ENCODE results near the gene EIF6.

The EIF6 gene

DNA sequence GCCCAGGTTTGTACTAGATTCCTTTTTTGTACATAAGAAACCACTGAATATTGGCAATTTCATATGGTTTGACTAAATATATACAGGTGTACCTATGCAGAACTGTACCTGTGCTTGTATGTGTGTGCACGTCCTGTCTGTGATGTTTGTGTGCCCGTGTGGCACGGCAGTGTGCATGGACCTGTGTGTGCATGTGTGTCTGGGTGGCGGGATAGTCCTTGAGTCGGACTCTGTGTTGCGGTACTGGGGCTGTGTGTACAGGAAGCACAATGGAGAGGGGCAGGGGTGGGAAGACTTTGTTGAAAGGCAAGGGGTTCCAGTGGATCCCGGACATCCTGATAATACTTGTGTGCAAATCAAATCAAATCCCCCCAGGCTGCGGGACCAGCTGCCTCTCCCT is 11.1 kb upstream of the EIF6 start:
- Histone ChIP-seq H3K9me3 (no peaks in the 10 kb centered on the region), H3K4me3 (no peak overlapping the region), H3K36me3 (replicated peaks) (no peaks in the 10 kb centered on the region), H3K27me3 (ENCODE audit: low read depth) (no peaks in the 10 kb centered on the region), H3K4me1 (no peaks in the 10 kb centered on the region)
- DNase-seq (ENCODE audit: low spot score in 2 of 2) = no peak
- in situ Hi-C loops (cut with MboI; ENCODE audit: low sequenced_read_pairs) = no loop called here

- Histone ChIP-seq H3K27me3 (ENCODE audit: low read depth) (no peaks in the 10 kb centered on the region), H3K9me3 (no peaks in the 10 kb centered on the region), H3K4me3 (no peak overlapping the region), H3K4me1 (no peaks in the 10 kb centered on the region), H3K36me3 (replicated peaks) (no peaks in the 10 kb centered on the region)
- in situ Hi-C loops (cut with MboI; ENCODE audit: low sequenced_read_pairs) = no loop called here
- no peak for DNase-seq (ENCODE audit: low spot score in 2 of 2)
Measured at GRCh38 chr20:35295058-35295457, 10.5 kb upstream of the EIF6 start.

DNA sequence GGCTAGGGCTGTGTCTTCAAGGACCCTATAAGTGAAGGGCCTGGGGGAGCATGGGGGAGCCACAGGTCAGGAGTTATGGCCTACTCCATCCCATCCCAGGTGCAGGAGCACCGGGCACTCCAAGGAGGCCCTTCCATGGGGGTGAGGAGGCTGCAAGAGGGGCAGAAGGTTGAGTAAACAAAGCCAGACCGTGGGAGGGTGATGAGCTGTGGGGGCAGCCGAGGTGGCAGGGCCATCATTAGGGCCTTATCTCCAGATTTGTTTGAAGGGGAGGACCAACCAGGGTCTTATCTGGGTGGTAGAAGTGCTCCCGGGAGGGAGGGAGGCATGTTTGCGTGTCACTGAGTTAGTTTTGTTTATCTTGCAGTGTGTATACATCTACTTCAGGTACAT is 9.7 kb upstream of the EIF6 start:
- Histone ChIP-seq H3K4me3 (no peak overlapping the region), H3K27me3 (ENCODE audit: low read depth) (no peaks in the 10 kb centered on the region), H3K36me3 (replicated peaks) (no peaks in the 10 kb centered on the region), H3K4me1 (no peaks in the 10 kb centered on the region), H3K9me3 (no peaks in the 10 kb centered on the region)
- no peak for DNase-seq (ENCODE audit: low spot score in 2 of 2)
- in situ Hi-C loops (cut with MboI; ENCODE audit: low sequenced_read_pairs) = no loop called here

GRCh38 chr20:35293303-35294292 is 9.0 kb upstream of the EIF6 start:
- DNase-seq (ENCODE audit: low spot score in 2 of 2) = no peak
- H3K27me3 ChIP-seq (ENCODE audit: low read depth) = no peaks in the 10 kb centered on the region; the same call in 1 of the 2 replicates
- no peaks in the 10 kb centered on the region for H3K4me1 ChIP-seq
- no peaks in the 10 kb centered on the region for H3K9me3 ChIP-seq
- H3K4me3 ChIP-seq = no peak overlapping the region
- in situ Hi-C loops (cut with MboI; ENCODE audit: low sequenced_read_pairs) = no loop called here
- H3K36me3 ChIP-seq (replicated peaks) = no peaks in the 10 kb centered on the region

GRCh38 chr20:35292504-35293285 is 8.1 kb upstream of the EIF6 start:
- H3K27me3 ChIP-seq (ENCODE audit: low read depth) = no peaks in the 10 kb centered on the region; the same call in 1 of the 2 replicates
- in situ Hi-C loops (cut with MboI; ENCODE audit: low sequenced_read_pairs) = no loop called here
- DNase-seq (ENCODE audit: low spot score in 2 of 2) = peak in 1 of 2 experiments; percentile 7
- no peaks in the 10 kb centered on the region for H3K36me3 ChIP-seq (replicated peaks)
- H3K9me3 ChIP-seq = no peaks in the 10 kb centered on the region
- no peaks in the 10 kb centered on the region for H3K4me1 ChIP-seq
- H3K4me3 ChIP-seq = no peak overlapping the region

- Histone ChIP-seq H3K27me3 (ENCODE audit: low read depth) (no peaks in the 10 kb centered on the region; the same call in 1 of the 2 replicates), H3K36me3 (replicated peaks) (no peaks in the 10 kb centered on the region), H3K4me3 (no peak within 1 kb of the TSS), H3K4me1 (no peaks in the 10 kb centered on the region), H3K9me3 (no peaks in the 10 kb centered on the region)
- DNase-seq (ENCODE audit: low spot score in 2 of 2) = no peak
- in situ Hi-C loops (cut with MboI; ENCODE audit: low sequenced_read_pairs) = no loop called here
Measured at GRCh38 chr20:35291654-35292503, 7.3 kb upstream of the EIF6 start, which contains the start of gene FAM83C. Gene FAM83C (minus strand): TSS chr20:35292425. CDS start chr20:35292304, 121 bp downstream.

GRCh38 chr20:35290887-35291417 is 6.4 kb upstream of the EIF6 start:
- in situ Hi-C loops (cut with MboI; ENCODE audit: low sequenced_read_pairs) = no loop called here
- no peak for DNase-seq (ENCODE audit: low spot score in 2 of 2)
- Histone ChIP-seq H3K36me3 (replicated peaks) (no peaks in the 10 kb centered on the region), H3K4me1 (no peaks in the 10 kb centered on the region), H3K9me3 (no peaks in the 10 kb centered on the region), H3K27me3 (ENCODE audit: low read depth) (no peaks in the 10 kb centered on the region; the same call in 1 of the 2 replicates), H3K4me3 (no peak overlapping the region)

DNA sequence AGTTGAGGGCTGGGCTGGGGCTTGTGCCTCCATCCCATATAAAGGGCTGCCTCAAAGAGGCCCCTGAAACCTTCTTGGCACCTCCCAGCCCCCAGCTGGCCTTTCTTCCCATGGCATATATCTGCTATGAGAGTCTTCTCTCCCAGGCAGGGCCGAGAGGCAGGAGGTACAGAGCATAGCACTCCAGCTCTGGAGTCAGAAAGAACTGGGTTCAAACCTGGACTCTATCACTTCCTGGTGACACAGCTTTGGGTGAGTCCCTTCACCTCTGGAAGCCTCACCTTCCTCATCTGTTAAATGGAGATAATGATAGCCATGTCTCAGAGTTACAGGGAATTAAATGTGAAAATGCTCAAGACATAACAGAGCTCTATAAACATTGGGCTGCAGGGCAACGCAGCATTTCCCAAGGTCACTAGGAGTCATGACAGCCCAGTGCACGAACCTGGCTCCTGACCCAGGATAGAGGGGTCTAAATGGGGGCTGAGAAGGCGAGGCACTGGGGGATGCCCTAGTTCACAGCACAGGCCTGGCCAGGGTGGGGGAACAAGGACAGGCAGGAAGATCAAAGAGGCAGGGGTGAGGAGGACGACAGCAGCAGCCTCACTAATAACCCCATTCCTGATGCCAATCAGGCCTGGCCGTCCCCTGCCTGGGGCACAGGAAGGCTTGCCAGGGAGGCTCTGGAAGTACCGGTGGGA is 5.8 kb upstream of the EIF6 start:
- no peaks in the 10 kb centered on the region for H3K36me3 ChIP-seq (replicated peaks)
- no peak for DNase-seq (ENCODE audit: low spot score in 2 of 2)
- H3K4me1 ChIP-seq = 0 out of 2 replicates have a peak, but pooled peaks cover 2% of the 10 kb centered on the region
- H3K27me3 ChIP-seq (ENCODE audit: low read depth) = no peaks in the 10 kb centered on the region; the same call in 1 of the 2 replicates
- in situ Hi-C loops (cut with MboI; ENCODE audit: low sequenced_read_pairs) = no loop called here
- no peaks in the 10 kb centered on the region for H3K9me3 ChIP-seq
- no peak overlapping the region for H3K4me3 ChIP-seq

- no peak overlapping the region for H3K4me3 ChIP-seq
- H3K36me3 ChIP-seq (replicated peaks) = peaks cover 4% of the 10 kb centered on the region; the same call in 1 of the 2 replicates
- H3K4me1 ChIP-seq = peaks cover 8% of the 10 kb centered on the region
- H3K9me3 ChIP-seq = no peaks in the 10 kb centered on the region
- H3K27me3 ChIP-seq (ENCODE audit: low read depth) = no peaks in the 10 kb centered on the region; the same call in 1 of the 2 replicates
- in situ Hi-C loops (cut with MboI; ENCODE audit: low sequenced_read_pairs) = no loop called here
- DNase-seq (ENCODE audit: low spot score in 2 of 2) = no peak
Measured at GRCh38 chr20:35288325-35289060, 3.9 kb upstream of the EIF6 start.

DNA sequence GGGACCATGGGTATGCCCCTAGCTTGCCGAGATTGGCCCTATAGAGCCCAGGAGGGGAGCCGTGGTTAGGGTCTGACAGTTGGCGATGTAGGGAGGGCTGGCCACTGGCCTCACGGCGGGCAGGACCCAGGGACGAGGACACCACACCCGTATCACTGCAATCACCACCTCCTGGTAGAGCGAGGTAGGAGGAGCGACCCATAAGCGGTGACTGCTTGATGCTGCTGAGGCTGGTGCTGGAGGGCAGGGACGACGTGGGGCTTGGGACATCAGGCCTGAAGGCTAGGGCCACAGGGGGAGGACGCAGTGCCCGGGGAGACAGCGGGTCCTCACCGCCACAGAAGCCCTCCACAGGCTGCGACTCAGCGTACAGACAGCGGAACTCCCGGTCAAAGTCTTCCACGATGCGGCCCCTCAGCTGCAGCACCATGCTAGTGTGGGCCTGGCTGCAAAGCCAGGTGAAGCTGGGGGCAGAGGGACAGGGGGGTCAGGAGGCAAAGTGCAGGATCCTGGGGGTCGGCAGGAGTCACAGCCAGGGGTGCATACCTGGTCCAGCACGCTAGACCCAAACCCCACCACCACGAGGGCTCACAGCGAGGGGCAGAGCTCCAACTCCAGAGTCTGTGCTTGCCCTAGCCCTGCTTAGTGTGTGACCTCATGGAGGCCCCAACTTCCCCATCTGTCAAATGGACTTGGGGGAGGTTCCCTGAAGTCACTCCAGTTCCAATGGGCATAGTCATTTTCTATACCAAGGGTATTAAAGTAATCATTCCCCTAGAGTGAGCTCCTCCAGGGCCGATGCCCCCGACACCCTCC is 3.1 kb upstream of the EIF6 start:
- no peaks in the 10 kb centered on the region; the same call in 1 of the 2 replicates for H3K27me3 ChIP-seq (ENCODE audit: low read depth)
- no peak overlapping the region for H3K4me3 ChIP-seq
- peaks cover 12% of the 10 kb centered on the region for H3K4me1 ChIP-seq
- DNase-seq (ENCODE audit: low spot score in 2 of 2) = no peak
- in situ Hi-C loops (cut with MboI; ENCODE audit: low sequenced_read_pairs) = no loop called here
- peaks cover 12% of the 10 kb centered on the region for H3K36me3 ChIP-seq (replicated peaks)
- no peaks in the 10 kb centered on the region for H3K9me3 ChIP-seq

GRCh38 chr20:35286899-35287508 is 2.4 kb upstream of the EIF6 start:
- in situ Hi-C loops (cut with MboI; ENCODE audit: low sequenced_read_pairs) = no loop called here
- Histone ChIP-seq H3K4me1 (peaks cover 12% of the 10 kb centered on the region), H3K27me3 (ENCODE audit: low read depth) (no peaks in the 10 kb centered on the region; the same call in 1 of the 2 replicates), H3K36me3 (replicated peaks) (peaks cover 19% of the 10 kb centered on the region), H3K9me3 (no peaks in the 10 kb centered on the region), H3K4me3 (no peak overlapping the region)
- DNase-seq (ENCODE audit: low spot score in 2 of 2) = no peak
